ENCODE results near the gene SLC22A2.

The SLC22A2 gene

DNA sequence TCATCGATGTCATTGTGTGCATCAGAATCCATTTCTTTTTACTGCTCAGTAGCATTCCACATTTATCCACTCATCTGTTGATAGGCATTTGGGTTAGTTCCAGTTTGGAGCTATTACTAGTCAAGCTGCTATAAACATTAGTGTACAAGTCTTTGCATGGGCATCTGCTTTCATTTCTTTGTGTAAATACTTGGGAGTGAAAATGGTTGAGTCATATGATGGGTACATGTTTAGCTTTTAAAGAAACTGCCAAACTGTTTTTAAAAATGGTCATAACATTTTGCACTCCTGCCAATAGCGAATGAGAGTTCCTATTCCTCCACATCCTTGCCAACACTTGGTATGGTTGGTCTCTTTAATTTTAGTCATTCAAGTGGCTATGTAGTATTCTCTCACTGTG lies 21.2 kb upstream of the SLC22A2 start:
- no peak for DNase-seq (ENCODE audit: extremely low read depth, low read depth)
- H3K4me3 ChIP-seq (replicated peaks; ENCODE audit: low read depth, low read length), result no peak overlapping the region
- TF ChIP-seq, protein P1, sequence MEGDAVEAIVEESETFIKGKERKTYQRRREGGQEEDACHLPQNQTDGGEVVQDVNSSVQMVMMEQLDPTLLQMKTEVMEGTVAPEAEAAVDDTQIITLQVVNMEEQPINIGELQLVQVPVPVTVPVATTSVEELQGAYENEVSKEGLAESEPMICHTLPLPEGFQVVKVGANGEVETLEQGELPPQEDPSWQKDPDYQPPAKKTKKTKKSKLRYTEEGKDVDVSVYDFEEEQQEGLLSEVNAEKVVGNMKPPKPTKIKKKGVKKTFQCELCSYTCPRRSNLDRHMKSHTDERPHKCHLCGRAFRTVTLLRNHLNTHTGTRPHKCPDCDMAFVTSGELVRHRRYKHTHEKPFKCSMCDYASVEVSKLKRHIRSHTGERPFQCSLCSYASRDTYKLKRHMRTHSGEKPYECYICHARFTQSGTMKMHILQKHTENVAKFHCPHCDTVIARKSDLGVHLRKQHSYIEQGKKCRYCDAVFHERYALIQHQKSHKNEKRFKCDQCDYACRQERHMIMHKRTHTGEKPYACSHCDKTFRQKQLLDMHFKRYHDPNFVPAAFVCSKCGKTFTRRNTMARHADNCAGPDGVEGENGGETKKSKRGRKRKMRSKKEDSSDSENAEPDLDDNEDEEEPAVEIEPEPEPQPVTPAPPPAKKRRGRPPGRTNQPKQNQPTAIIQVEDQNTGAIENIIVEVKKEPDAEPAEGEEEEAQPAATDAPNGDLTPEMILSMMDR (IDR thresholded peaks at IDR 0.05; ENCODE audit: low read depth, low read length, missing control alignments), result no peak

DNA sequence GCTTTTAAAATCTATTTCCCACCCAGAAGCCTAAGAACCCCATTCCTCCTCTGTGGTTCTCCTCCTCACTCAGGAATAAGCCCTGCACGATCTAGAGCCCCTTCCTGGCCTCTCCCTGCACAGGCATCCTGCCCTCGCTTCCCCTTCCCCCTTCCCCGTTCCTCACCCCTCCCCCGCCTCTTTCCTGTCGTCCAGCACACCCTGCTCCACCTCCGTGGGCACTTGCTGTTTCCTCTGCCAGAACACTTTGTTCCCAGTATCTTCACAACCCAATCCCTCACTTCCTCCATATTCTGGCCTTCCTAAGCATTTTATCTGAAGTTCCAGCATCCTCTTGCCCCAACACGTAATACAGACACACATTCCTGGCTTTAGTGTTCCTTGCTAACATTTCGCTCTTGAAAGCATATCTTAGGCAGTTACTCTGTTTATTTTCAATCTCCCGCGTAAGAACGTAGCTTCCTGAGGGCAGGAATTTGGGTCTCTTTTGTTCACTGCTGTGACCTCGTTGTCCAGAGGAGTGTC lies 20.2 kb upstream of the SLC22A2 start:
- DNase-seq (ENCODE audit: extremely low read depth, low read depth), result no peak
- H3K4me3 ChIP-seq (replicated peaks; ENCODE audit: low read depth, low read length), result no peak overlapping the region
- TF ChIP-seq, protein P1 (IDR thresholded peaks at IDR 0.05; ENCODE audit: low read depth, low read length, missing control alignments), result no peak

DNA sequence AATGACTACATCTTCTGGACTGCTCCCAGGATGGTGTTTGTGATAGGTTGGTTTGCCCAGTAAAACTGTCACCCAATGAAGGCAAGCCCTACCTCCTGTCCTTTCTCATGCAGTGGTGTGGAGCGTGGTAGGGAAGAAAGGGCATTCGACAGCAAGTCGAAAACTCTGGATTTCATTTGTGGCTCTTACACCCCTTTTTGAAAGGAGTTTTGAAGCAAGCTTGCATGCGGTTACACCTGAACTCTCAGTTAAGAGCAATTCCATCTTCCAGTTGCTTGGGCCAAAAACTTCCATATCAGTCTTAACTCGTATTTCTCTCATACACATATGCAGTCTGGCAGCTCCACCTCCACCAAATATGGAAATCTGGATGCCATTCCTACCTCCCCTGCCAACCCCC lies 19.7 kb upstream of the SLC22A2 start:
- no peak overlapping the region for H3K4me3 ChIP-seq (replicated peaks; ENCODE audit: low read depth, low read length)
- TF ChIP-seq, protein P1 (IDR thresholded peaks at IDR 0.05; ENCODE audit: low read depth, low read length, missing control alignments), result no peak
- no peak for DNase-seq (ENCODE audit: extremely low read depth, low read depth)

DNA sequence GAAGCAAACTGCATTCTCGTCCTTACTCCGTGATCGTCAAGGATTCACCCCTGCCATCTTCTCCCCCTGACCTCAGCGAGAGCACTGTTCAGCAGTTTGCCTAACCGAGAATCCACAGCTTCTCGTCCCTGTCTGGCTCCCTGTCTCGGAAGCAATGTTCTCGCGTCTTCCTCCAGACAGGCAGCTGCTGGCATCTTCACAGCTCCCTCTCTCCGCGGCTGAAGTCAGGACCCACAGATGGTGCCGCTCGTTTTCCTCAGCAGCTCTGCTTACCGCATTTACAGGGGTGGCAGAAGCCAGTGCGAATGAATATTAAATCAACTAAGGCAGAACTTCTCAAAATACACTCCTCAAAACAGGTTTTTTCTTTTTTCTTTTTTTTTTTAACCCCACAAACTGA lies 18.9 kb upstream of the SLC22A2 start:
- no peak for DNase-seq (ENCODE audit: extremely low read depth, low read depth)
- no peak overlapping the region for H3K4me3 ChIP-seq (replicated peaks; ENCODE audit: low read depth, low read length)
- TF ChIP-seq, protein P1 (IDR thresholded peaks at IDR 0.05; ENCODE audit: low read depth, low read length, missing control alignments), result no peak

DNA sequence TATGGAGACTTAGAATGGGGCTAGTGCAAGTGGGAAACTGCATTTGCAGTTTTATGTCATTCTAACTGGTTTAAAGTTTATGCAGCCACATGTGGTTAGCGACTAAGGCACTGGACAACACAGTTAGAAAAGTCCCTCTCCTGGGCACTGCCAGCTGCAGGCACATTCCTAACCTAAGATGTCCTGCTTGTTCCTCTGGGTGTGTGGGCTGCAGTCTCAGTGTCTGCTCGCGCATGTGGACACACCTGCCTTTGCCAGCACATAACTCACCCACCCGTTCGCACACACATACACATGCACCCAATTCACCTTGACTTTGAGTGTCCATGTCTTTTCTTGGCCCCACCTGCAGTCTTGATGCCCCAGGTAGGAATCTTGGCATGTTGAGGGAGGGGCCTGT lies 18.5 kb upstream of the SLC22A2 start:
- no peak overlapping the region for H3K4me3 ChIP-seq (replicated peaks; ENCODE audit: low read depth, low read length)
- TF ChIP-seq, protein P1 (IDR thresholded peaks at IDR 0.05; ENCODE audit: low read depth, low read length, missing control alignments), result no peak
- no peak for DNase-seq (ENCODE audit: extremely low read depth, low read depth)

DNA sequence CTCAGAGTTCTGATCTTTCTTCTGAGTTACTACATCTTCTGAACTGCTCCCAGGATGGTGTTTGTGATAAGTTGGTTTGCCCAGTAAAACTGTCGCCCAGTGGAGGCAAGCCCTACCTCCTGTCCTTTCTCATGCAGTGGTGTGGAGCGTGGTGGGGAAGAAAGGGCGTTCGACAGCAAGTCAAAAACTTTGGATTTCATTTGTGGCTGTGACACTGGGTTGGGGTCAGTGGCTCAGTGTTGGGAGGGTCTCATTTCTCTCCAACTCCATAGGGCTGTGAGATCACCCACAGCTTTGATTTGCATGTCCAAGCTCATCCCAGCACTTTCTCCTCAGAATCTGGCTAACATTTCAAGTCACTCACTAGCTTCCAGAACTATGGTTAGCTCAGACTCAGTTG lies 17.5 kb upstream of the SLC22A2 start:
- no peak overlapping the region for H3K4me3 ChIP-seq (replicated peaks; ENCODE audit: low read depth, low read length)
- no peak for DNase-seq (ENCODE audit: extremely low read depth, low read depth)
- TF ChIP-seq, protein P1 (IDR thresholded peaks at IDR 0.05; ENCODE audit: low read depth, low read length, missing control alignments), result no peak

DNA sequence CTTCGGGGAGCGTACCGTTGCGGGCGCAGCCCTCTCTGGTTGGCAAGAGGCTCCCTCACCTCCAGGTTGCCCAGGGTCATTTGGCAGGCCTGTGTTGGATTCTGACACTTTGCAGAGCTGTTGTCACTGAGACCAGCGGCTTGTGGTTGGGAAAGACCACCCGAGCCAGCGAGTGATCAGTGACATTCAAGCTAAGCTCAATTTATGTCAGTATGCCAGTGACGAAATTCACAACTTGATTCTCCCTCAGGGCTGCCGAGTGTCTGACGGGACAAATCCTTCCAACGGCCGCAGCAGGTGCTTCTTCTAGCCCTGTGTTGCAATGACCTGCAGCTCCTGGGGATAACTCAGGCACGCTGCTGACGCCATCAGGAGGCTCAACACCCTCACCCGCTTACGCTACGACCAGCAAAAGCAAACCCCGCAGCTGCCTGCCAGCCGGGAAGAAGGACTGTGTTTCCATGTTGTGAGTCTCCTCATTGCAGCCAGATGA lies 16.9 kb upstream of the SLC22A2 start:
- DNase-seq (ENCODE audit: extremely low read depth, low read depth), result no peak
- no peak overlapping the region for H3K4me3 ChIP-seq (replicated peaks; ENCODE audit: low read depth, low read length)
- TF ChIP-seq, protein P1 (IDR thresholded peaks at IDR 0.05; ENCODE audit: low read depth, low read length, missing control alignments), result no peak
